ENCODE data around the gene MEAF6.

Gene MEAF6

DNA sequence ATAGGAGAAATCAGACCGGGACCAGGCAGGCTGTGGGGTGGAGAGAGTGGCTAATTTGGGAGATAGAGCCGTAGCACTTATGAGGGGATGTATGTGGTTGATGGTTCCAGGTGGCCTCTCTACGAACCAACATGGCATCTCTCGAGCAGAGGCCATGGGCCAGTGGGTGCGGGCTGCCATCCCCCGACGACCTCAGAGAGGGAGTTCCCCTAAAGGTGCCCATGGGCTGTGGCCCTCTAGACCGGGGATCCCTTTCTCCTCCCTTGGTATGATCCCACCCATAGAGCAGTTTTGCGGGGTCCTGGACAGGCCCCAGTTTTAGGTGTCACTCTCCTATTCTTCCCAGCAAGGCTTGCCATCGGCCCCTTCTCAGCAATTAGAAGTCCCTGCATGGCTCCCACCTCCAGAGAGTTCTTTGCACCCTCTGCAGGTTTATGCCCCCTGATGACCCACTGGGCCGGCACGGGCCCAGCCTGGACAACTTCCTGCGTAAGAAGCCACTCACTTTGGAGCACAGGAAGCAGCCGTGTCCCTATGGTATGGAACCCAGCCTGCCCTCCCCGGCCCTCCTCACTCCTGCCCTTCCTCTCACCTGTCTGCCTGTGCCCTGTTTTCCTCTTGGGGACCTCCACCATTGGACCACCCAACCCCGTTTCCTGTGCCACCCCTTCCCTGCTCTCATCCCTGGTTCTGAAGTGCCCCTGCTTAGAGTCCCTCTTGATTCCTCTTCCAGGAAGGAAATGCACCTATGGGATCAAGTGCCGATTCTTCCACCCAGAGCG, 32.4 kb downstream of the MEAF6 start:
- DNase-seq (ENCODE audit: low spot score), result no peak
- Histone ChIP-seq H3K4me3 (no peak overlapping the region), H3K27ac (peak overlapping the region in 1 of 2 donors; percentile 98)
- TF ChIP-seq, protein P1, sequence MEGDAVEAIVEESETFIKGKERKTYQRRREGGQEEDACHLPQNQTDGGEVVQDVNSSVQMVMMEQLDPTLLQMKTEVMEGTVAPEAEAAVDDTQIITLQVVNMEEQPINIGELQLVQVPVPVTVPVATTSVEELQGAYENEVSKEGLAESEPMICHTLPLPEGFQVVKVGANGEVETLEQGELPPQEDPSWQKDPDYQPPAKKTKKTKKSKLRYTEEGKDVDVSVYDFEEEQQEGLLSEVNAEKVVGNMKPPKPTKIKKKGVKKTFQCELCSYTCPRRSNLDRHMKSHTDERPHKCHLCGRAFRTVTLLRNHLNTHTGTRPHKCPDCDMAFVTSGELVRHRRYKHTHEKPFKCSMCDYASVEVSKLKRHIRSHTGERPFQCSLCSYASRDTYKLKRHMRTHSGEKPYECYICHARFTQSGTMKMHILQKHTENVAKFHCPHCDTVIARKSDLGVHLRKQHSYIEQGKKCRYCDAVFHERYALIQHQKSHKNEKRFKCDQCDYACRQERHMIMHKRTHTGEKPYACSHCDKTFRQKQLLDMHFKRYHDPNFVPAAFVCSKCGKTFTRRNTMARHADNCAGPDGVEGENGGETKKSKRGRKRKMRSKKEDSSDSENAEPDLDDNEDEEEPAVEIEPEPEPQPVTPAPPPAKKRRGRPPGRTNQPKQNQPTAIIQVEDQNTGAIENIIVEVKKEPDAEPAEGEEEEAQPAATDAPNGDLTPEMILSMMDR (IDR thresholded peaks at IDR 0.05), result no peak

DNA sequence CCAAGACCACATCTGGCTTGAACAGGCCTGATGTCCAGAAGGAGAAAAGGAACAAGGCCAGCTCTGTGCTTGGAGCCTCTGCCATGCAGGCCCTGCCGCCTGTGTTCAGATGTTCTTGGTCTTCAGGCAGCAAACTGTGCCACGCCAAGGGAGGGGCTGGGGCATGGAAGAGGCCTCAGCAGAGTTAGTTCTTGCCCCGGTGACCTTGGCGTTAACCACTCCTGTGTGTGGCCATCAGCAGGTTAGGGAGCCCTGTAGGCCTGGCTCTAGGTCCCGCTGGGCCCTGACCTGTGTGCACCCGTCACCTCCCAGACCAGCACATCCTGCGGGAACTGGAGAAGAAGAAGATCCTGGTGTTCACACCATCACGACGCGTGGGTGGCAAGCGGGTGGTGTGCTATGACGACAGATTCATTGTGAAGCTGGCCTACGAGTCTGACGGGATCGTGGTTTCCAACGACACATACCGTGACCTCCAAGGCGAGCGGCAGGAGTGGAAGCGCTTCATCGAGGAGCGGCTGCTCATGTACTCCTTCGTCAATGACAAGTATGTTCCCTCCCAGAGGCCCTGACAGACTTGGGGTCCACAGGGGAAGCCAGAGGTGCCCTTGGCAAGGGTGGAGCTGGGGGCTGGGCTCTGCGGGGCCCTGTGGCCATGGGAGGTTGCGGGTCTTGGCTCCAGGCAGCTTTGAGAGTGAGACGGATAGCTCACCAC, 33.1 kb downstream of the MEAF6 start:
- H3K4me3 ChIP-seq, result no peak overlapping the region
- TF ChIP-seq, protein P1 (IDR thresholded peaks at IDR 0.05), result no peak
- DNase-seq (ENCODE audit: low spot score), result no peak
- H3K27ac ChIP-seq, result peak overlapping the region; percentile 98 to 99

DNA sequence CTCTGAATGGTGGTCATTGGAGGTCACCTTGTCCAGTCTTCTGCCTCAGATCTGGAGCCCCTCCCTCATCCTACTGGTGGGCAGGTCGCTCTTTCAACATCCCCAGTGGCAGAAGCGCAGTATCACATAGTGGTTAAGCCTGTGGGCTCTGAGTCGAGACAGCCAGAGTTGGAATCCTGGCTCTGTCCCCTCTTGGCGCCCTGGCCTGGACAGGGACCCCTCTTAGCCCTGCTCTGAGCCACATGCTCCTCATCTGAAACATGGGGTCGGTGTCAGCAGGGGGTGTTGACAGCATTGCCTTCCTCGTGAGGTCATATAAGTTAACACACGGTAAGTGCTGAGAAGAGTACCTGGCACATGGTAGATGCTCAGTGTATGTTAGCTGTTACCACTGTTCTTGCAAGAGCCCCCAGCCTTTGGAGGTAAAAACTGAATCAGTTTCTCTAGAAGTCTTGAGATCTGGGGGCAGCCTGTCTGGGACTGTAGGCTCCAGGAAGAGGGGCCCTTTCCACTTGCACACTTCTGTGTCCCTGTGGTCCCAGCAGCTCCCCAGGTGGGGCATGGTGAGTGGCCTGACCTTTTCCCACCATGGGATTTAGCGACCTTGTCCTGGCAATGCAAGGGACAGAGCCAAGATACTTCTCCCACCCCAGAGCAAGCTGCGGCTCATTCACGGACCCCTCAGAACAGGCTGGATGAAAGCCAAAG, 33.8 kb downstream of the MEAF6 start:
- Histone ChIP-seq H3K4me3 (no peak overlapping the region), H3K27ac (peak overlapping the region; percentile 98 to 99)
- TF ChIP-seq, protein P1 (IDR thresholded peaks at IDR 0.05), result no peak
- no peak for DNase-seq (ENCODE audit: low spot score)

DNA sequence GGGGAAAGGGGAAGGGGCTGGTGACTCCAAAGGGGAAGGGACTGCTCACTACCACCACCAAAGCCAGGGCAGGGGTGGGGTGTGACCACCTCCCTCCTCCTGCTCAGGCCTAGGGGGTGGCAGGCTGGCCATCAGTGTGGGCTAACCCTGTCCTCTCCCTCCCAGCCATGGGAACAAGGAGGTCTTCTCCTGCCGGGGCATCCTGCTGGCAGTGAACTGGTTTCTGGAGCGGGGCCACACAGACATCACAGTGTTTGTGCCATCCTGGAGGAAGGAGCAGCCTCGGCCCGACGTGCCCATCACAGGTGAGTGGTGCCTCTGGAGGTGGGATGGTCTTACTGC, 34.5 kb downstream of the MEAF6 start:
- DNase-seq (ENCODE audit: low spot score), result no peak
- Histone ChIP-seq H3K4me3 (peak overlapping the region; percentile 86), H3K27ac (peak overlapping the region; percentile 98 to 99)
- TF ChIP-seq, protein P1 (IDR thresholded peaks at IDR 0.05), result no peak

DNA sequence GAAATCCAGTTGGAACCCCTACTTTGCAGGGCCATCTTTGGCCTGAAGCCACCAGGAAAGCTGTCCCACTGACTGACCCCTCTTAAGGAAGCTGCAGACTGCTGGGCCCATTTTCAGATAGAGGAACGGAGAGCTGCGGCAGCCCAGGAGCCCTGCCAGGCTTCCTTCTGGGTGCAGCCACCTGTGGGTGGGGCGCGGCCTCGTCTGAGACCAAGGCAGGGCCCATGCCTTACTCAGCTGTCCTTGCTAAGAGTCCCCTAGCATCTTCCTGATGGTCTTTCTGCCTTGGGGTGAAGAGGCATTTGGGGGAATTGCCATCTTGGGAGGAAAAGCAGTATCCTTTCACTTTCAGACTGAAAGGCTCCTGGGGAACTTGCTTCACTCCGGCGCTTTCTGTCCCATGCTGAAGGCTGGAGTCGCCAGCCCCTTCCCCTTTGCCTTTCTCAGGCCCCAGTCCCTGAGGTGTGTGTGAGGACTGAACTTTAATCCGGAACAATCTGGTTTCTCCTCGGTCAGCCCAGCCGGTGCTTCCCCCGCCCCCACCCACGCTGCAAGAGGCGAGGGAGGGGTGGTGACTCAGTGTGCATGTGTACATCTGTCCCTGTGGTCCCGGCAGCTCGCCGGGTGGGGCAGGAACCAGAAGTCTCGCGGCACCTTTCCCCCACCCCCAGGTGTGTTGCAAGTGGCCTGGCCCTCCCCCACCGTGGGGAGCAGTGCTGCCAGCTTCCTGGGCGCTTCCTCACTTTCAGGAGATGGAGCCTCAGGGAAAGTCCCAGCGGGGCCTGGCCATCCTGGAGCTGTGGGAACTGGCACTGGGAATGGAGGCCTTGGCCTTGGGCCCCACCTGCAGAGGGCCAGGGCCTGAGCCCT, 35.1 kb downstream of the MEAF6 start:
- TF ChIP-seq, protein P1 (IDR thresholded peaks at IDR 0.05), result no peak
- H3K27ac ChIP-seq, result peak overlapping the region; percentile 98 to 99
- peak overlapping the region; percentile 86 for H3K4me3 ChIP-seq
- DNase-seq (ENCODE audit: low spot score), result peak; percentile 94

DNA sequence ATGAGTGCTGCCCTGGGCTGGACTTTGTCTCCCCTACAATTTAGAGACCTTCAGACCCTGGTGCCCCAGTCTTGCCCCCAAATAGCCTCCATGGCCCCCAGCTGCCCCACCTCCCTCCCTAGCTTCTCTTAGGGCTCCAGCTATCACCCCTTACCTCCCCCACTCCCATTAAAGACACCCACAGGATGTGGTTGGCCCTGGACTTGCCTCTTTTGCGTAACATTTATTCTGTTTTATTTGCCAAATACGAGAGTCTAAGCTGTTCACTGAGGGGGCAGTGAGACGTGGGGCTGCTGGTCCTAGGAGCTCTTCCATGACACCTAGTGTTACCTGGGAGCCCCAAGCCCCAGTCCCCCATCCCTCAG, 35.7 kb downstream of the MEAF6 start:
- TF ChIP-seq, protein P1 (IDR thresholded peaks at IDR 0.05), result no peak
- peak overlapping the region; percentile 86 for H3K4me3 ChIP-seq
- no peak for DNase-seq (ENCODE audit: low spot score)
- H3K27ac ChIP-seq, result peak overlapping the region; percentile 98 to 99

Measured in coronary artery (tissue), 2 donors.